Tibial artery (tissue), 4 donors: Measurements from ENCODE around the gene ZNF609.

Experiments used
- DNase-seq, 2 donors: peaks; one replicate each; pipeline ENCODE4 v3.0.0-alpha.2; 2019
- H3K27ac ChIP-seq, 2 donors: fragments of 200-600 bp; sonication (generic) in 1 of 2; 1 replicate in 1 of 2; 2 replicates in 1 of 2; pipeline ENCODE4 v1.5.1; 2018 to 2019; ENCODE audit warnings: mild to moderate bottlenecking in 1 of 2
- H3K27me3 ChIP-seq, 2 donors: fragments of 200-600 bp; sonication (generic) in 1 of 2; one replicate each; pipeline versions ENCODE4 v1.5.1 to v1.6.0; 2016 to 2019
- H3K36me3 ChIP-seq, 3 donors: fragments of 200-600 bp; sonication (generic) in 2 of 3; one replicate each; pipeline ENCODE4 v1.5.1; 2016 to 2019; ENCODE audit warnings: mild to moderate bottlenecking in 2 of 3
- H3K4me1 ChIP-seq, 4 donors: fragments of 200-600 bp; sonication (generic) in 2 of 4; 1 replicate in 3 of 4; 2 replicates in 1 of 4; pipeline ENCODE4 v1.5.1; 2016 to 2019
- H3K4me3 ChIP-seq, 2 donors: fragments of 200-600 bp; sonication (generic) in 1 of 2; 1 replicate in 1 of 2; 2 replicates in 1 of 2; pipeline ENCODE4 v1.5.1; 2018 to 2019; ENCODE audit warnings: mild to moderate bottlenecking in 2 of 2
- H3K9me3 ChIP-seq, 3 donors: fragments of 200-600 bp; sonication (generic) in 1 of 3; one replicate each; pipeline ENCODE4 v1.5.1; 2016 to 2019
- CTCF ChIP-seq, 2 experiments: fragments of 200-600 bp in 1 of 2; fragments of 450-650 bp in 1 of 2; IDR thresholded peaks; one replicate each; pipeline ENCODE4 v1.5.1; 2017 to 2019; ENCODE audit warnings: antibody characterized with exemption in 2 of 2, mild to moderate bottlenecking in 1 of 2, moderate library complexity in 1 of 2
- intact Hi-C: fragments of 100-400 bp; cut with DNase I; formaldehyde crosslinking; loops from one replicate; pipeline ENCODE4 v1.15.0; 2023; ENCODE audit warnings: low total_unique reads

ZNF609 gene

DNA sequence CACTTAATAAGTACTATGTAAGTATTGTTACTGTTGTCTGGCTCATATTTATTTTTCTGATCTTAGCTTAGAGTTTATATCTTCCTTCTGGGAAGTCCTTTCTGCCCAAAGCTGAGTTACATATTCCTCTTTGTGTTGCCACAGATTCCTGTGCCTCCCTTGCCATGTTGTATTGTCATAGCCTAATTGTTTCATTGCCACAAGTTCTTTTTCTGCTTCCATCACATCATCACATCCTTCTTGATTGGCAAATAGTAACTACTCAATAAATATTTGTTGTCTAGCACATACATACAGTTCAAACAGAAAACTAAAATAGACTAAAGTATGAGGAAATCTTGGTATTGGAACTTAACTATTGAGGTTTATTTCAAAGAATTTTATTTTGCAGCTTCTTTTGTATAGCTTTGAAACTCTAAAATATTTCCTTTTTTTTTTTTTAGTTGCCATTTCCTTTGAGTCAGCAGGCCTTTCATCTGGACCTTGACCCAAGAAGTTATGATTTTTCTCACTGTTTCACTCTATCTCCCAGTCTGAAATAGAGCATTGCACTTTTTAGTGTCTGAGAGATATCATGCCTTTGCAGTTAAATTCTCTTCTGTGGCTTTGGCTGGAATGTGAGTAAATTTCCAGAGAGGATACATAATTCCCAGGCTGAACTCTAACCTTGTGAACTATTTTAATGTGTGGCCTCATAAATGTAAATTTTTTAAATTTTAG lies 98.2 kb downstream of the ZNF609 start:
- no peaks in the 10 kb centered on the region for H3K27me3 ChIP-seq
- H3K9me3 ChIP-seq, result no peaks in the 10 kb centered on the region
- TF ChIP-seq CTCF (IDR thresholded peaks at IDR 0.05), result no peak
- intact Hi-C loops, result no loop called here
- no peak for DNase-seq
- H3K4me1 ChIP-seq, result peaks cover 0 to 7% (median 3%) of the 10 kb centered on the region in 4 donors
- H3K36me3 ChIP-seq, result no peaks in the 10 kb centered on the region
- no peak overlapping the region for H3K27ac ChIP-seq
- H3K4me3 ChIP-seq, result no peak overlapping the region

- H3K4me3 ChIP-seq, result no peak overlapping the region
- H3K9me3 ChIP-seq, result no peaks in the 10 kb centered on the region
- no peaks in the 10 kb centered on the region for H3K27me3 ChIP-seq
- H3K4me1 ChIP-seq, result peaks cover 0 to 5% (median under 1%) of the 10 kb centered on the region in 4 donors
- H3K36me3 ChIP-seq, result no peaks in the 10 kb centered on the region
- intact Hi-C loops, result no loop called here
- no peak for TF ChIP-seq CTCF (IDR thresholded peaks at IDR 0.05)
- DNase-seq, result no peak
- no peak overlapping the region for H3K27ac ChIP-seq
Observed at GRCh38 chr15:64559243-64559642, 98.9 kb downstream of the ZNF609 start.

- no peak for DNase-seq
- H3K27ac ChIP-seq, result no peak overlapping the region
- intact Hi-C loops, result no loop called here
- TF ChIP-seq CTCF (IDR thresholded peaks at IDR 0.05), result no peak
- no peaks in the 10 kb centered on the region for H3K27me3 ChIP-seq
- H3K9me3 ChIP-seq, result no peaks in the 10 kb centered on the region
- H3K4me3 ChIP-seq, result no peak overlapping the region
- peaks cover 0 to 5% (median 0%) of the 10 kb centered on the region in 4 donors for H3K4me1 ChIP-seq
- H3K36me3 ChIP-seq, result no peaks in the 10 kb centered on the region
Observed at GRCh38 chr15:64560501-64560900, 100.1 kb downstream of the ZNF609 start.

- DNase-seq, result no peak
- intact Hi-C loops, result no loop called here
- H3K9me3 ChIP-seq, result no peaks in the 10 kb centered on the region
- no peak for TF ChIP-seq CTCF (IDR thresholded peaks at IDR 0.05)
- no peaks in the 10 kb centered on the region for H3K36me3 ChIP-seq
- peaks cover 0 to 5% (median 0%) of the 10 kb centered on the region in 4 donors for H3K4me1 ChIP-seq
- H3K27ac ChIP-seq, result no peak overlapping the region
- H3K4me3 ChIP-seq, result no peak overlapping the region
- H3K27me3 ChIP-seq, result no peaks in the 10 kb centered on the region
Observed at GRCh38 chr15:64560998-64561397, 100.6 kb downstream of the ZNF609 start.

DNA sequence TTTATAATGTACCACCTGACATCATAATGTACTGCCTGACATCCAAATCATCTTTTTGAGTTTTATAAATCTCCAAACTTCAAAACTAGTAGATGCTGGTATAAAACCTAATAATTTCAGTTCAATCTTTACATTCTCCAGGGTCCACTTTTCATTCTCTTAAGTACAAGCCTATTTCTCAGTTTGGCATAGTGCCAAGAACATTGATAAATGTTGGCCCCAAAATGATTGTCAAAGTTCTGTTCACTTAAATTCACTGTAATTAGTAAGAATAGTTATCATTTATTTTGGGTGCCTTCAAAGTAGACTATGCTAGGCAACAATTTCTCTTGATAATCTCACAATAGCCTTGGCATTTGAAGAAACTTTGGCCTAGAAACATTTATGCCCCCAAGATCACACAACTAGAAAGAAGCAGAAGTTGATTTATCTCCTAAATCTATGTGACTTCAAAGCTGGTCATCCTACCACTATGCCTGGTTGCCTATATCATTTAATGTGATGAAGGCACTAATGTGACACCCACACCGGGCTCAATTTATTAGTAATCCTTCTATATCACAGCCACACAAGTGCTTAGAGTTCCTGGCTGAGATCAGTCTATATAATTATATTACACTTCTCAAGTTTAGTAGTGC lies 101.7 kb downstream of the ZNF609 start:
- Histone ChIP-seq H3K27ac (no peak overlapping the region), H3K9me3 (no peaks in the 10 kb centered on the region), H3K4me1 (peaks cover 0 to 5% (median 0%) of the 10 kb centered on the region in 4 donors), H3K36me3 (no peaks in the 10 kb centered on the region), H3K4me3 (no peak overlapping the region), H3K27me3 (no peaks in the 10 kb centered on the region)
- TF ChIP-seq CTCF (IDR thresholded peaks at IDR 0.05), result no peak
- intact Hi-C loops, result no loop called here
- no peak for DNase-seq
